ENCODE data around the gene INTS2.
"Not testable (repeated sequence)": the region's sequence is repeated elsewhere in the genome, so short reads cannot be mapped to it uniquely, and the experiment has no call there.

The INTS2 gene

GRCh38 chr17:61885865-61886264, 41.9 kb downstream of the INTS2 start:
- not testable (repeated sequence) for DNase-seq

- no peak for DNase-seq
Observed at GRCh38 chr17:61884864-61885263, 42.9 kb downstream of the INTS2 start.

GRCh38 chr17:61880589-61881102, 47.1 kb downstream of the INTS2 start:
- no peak for DNase-seq

GRCh38 chr17:61878984-61879612, 48.7 kb downstream of the INTS2 start:
- no peak for DNase-seq

GRCh38 chr17:61878520-61878919, 49.3 kb downstream of the INTS2 start:
- no peak for DNase-seq

- DNase-seq, result no peak
Observed at GRCh38 chr17:61877837-61878236, 49.9 kb downstream of the INTS2 start.

GRCh38 chr17:61875804-61876203, 52.0 kb downstream of the INTS2 start:
- DNase-seq, result no peak

- no peak for DNase-seq
Observed at GRCh38 chr17:61875285-61875684, 52.5 kb downstream of the INTS2 start.

GRCh38 chr17:61874075-61874474, 53.7 kb downstream of the INTS2 start:
- no peak for DNase-seq

- DNase-seq, result no peak
Observed at GRCh38 chr17:61872099-61872498, 55.7 kb downstream of the INTS2 start.

GRCh38 chr17:61869138-61869537, 58.6 kb downstream of the INTS2 start:
- no peak for DNase-seq

- no peak for DNase-seq
Observed at GRCh38 chr17:61868074-61868473, 59.7 kb downstream of the INTS2 start.

- no peak for DNase-seq
Observed at GRCh38 chr17:61867033-61867432, 60.7 kb downstream of the INTS2 start.

- DNase-seq, result no peak
Observed at GRCh38 chr17:61863801-61864126, 64.0 kb downstream of the INTS2 start.

GRCh38 chr17:61862975-61863800, 64.6 kb downstream of the INTS2 start, which contains the start of gene BRIP1:
Gene BRIP1 (minus strand): TSS chr17:61863528. CDS start chr17:61861539, 1,989 bp downstream.
- peak; percentile 85 for DNase-seq

GRCh38 chr17:61862105-61862574, 65.6 kb downstream of the INTS2 start:
- DNase-seq, result no peak

GRCh38 chr17:61860397-61860796, 67.4 kb downstream of the INTS2 start:
- DNase-seq, result not testable (repeated sequence)

- no peak for DNase-seq
Observed at GRCh38 chr17:61856035-61856434, 71.7 kb downstream of the INTS2 start.

GRCh38 chr17:61852857-61853256, 74.9 kb downstream of the INTS2 start:
- DNase-seq, result no peak

- DNase-seq, result no peak
Observed at GRCh38 chr17:61849674-61850073, 78.1 kb downstream of the INTS2 start.

- no peak for DNase-seq
Observed at GRCh38 chr17:61848896-61849295, 78.9 kb downstream of the INTS2 start.

- no peak for DNase-seq
Observed at GRCh38 chr17:61848247-61848646, 79.5 kb downstream of the INTS2 start.

GRCh38 chr17:61847659-61848058, 80.1 kb downstream of the INTS2 start:
- no peak for DNase-seq

GRCh38 chr17:61846761-61847375, 80.9 kb downstream of the INTS2 start:
- DNase-seq, result no peak
